Erythroblast (primary cell): ENCODE data around the gene RNF41.

ENCODE experiments used
- GATA1 ChIP-seq: IDR thresholded peaks from 2 replicates; pipeline ENCODE4 v1.6.1; 2011; ENCODE audit warnings: low read depth, mild to moderate bottlenecking, control low read depth, low read length, moderate library complexity
- POLR2A ChIP-seq: IDR thresholded peaks from 2 replicates; pipeline ENCODE4 v1.6.1; 2011; ENCODE audit warnings: mild to moderate bottlenecking, low read length

GRCh38 chr12:56252649-56253048 lies 30.9 kb upstream of the RNF41 start:
- TF ChIP-seq POLR2A (no peak), GATA1 (no peak)
